Keratinocyte (primary cell): Measurements from ENCODE around the gene SLX1A.

Source experiments
- EZH2 ChIP-seq: IDR thresholded peaks from one replicate; pipeline ENCODE4 v1.6.1; 2012; ENCODE audit warnings: inconsistent platforms, mild to moderate bottlenecking, low read length, moderate library complexity
- TF ChIP-seq, protein P1 (sequence below), 3 experiments: IDR thresholded peaks in 1 of 3; conservative IDR thresholded peaks in 1 of 3; optimal IDR thresholded peaks in 1 of 3; 2 replicates in 2 of 3; 3 replicates in 1 of 3; pipeline versions ENCODE3 to v1.5.1; 2011; ENCODE audit warnings: low read length in 3 of 3, mild to moderate bottlenecking in 3 of 3, moderate library complexity in 2 of 3, control low read depth in 1 of 3, inconsistent platforms in 1 of 3; ENCODE audit not compliant: insufficient read depth in 2 of 3; ENCODE audit errors: extremely low read depth in 1 of 3

DNA sequence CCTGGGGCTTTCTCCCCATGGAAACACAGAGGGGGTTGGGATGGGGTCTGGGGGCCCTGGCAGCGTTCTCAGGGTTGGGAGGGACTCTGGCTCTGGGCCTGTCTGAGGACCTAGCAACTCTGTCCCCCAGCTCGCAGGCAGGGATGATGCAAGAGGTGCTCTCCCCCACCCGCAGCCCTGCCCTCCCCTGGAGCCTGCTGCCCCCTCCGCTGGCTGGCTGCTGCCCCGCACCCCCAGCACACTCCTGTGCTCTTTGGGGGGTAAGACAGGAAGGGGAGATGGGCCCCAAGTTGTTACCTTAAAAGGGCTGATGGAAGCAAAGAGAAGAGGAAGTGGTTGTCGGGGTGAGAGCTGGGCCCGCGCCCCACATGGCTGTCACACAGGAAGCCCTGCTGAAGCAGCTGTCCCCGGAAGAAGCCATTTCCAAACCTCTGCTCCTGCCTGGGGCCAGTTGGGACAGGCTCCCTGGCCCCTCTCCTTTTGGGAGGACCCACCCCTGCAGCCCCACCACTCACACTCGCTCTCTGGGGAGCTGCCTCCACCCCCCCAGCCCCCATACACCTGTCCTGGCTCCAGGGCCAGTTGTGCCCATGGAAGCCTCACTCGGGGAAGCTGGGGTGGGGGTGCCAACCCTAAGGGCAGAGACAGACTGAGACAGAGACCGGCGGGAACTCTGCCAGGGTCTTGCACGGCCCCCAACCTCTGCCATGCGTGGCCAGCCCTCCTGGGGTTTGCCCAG lies 7.8 kb upstream of the SLX1A start:
- TF ChIP-seq, protein P1, sequence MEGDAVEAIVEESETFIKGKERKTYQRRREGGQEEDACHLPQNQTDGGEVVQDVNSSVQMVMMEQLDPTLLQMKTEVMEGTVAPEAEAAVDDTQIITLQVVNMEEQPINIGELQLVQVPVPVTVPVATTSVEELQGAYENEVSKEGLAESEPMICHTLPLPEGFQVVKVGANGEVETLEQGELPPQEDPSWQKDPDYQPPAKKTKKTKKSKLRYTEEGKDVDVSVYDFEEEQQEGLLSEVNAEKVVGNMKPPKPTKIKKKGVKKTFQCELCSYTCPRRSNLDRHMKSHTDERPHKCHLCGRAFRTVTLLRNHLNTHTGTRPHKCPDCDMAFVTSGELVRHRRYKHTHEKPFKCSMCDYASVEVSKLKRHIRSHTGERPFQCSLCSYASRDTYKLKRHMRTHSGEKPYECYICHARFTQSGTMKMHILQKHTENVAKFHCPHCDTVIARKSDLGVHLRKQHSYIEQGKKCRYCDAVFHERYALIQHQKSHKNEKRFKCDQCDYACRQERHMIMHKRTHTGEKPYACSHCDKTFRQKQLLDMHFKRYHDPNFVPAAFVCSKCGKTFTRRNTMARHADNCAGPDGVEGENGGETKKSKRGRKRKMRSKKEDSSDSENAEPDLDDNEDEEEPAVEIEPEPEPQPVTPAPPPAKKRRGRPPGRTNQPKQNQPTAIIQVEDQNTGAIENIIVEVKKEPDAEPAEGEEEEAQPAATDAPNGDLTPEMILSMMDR (optimal IDR thresholded peaks at IDR 0.05 in 1 of 3, IDR thresholded peaks at IDR 0.05 in 1 of 3, conservative IDR thresholded peaks at IDR 0.05 in 1 of 3; ENCODE audit: extremely low read depth in 1 of 3, insufficient read depth in 2 of 3, low read length in 3 of 3) = no peak
- no peak for TF ChIP-seq EZH2
